Erythroblast (primary cell): ENCODE data around the gene LILRA2.

Experiments used
- GATA1 ChIP-seq: IDR thresholded peaks from 2 replicates; pipeline ENCODE4 v1.6.1; 2011; ENCODE audit warnings: low read depth, mild to moderate bottlenecking, control low read depth, low read length, moderate library complexity
- POLR2A ChIP-seq: IDR thresholded peaks from 2 replicates; pipeline ENCODE4 v1.6.1; 2011; ENCODE audit warnings: mild to moderate bottlenecking, low read length

- TF ChIP-seq POLR2A (no peak), GATA1 (no peak)
Measured at GRCh38 chr19:54630782-54631181, 57.2 kb downstream of the LILRA2 start.
